Body of pancreas (tissue), 4 donors: ENCODE results near the gene CDKN2C.

Source experiments
- POLR2A ChIP-seq, 3 donors: fragments of 450-650 bp; IDR thresholded peaks; one replicate each; pipeline ENCODE4 v1.6.1; 2016; ENCODE audit warnings: antibody characterized with exemption in 3 of 3, mild to moderate bottlenecking in 2 of 3
- TF ChIP-seq, protein P1 (sequence below), 7 experiments: fragments of 450-650 bp in 4 of 7; fragments of 200-600 bp in 3 of 7; sonication (generic) in 3 of 7; IDR thresholded peaks; one replicate each; pipeline ENCODE4 v1.5.1; 2016 to 2019; ENCODE audit warnings: antibody characterized with exemption in 7 of 7

DNA sequence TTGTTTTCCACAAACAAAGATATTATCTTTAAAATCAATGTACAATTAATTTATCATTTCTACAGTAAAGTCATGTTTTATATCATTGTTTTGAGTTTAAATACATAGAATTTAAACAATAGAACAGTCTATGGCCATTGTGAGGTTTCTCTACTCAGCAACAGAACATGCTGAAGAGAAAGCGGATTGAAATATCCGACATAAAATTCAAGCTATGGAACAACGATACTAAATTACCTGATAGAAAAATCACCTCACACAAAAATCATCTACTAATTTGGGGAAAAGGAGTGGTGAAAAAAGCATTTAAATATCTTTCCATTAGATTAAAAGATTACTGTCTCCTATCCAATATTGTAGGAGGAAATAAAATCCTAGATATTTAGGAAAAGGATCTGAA, 12.6 kb downstream of the CDKN2C start:
- TF ChIP-seq, protein P1, sequence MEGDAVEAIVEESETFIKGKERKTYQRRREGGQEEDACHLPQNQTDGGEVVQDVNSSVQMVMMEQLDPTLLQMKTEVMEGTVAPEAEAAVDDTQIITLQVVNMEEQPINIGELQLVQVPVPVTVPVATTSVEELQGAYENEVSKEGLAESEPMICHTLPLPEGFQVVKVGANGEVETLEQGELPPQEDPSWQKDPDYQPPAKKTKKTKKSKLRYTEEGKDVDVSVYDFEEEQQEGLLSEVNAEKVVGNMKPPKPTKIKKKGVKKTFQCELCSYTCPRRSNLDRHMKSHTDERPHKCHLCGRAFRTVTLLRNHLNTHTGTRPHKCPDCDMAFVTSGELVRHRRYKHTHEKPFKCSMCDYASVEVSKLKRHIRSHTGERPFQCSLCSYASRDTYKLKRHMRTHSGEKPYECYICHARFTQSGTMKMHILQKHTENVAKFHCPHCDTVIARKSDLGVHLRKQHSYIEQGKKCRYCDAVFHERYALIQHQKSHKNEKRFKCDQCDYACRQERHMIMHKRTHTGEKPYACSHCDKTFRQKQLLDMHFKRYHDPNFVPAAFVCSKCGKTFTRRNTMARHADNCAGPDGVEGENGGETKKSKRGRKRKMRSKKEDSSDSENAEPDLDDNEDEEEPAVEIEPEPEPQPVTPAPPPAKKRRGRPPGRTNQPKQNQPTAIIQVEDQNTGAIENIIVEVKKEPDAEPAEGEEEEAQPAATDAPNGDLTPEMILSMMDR (IDR thresholded peaks at IDR 0.05): no peak
- no peak for TF ChIP-seq POLR2A (IDR thresholded peaks at IDR 0.05)
